Uterus (tissue), 4 donors: ENCODE results near the gene SMIM33. TPM values are rescaled to one million over a fixed set of nuclear protein-coding genes. Genes with fewer than 3 reads are reported as not detected.

Source experiments
- DNase-seq, 2 donors: peaks; one replicate each; pipeline ENCODE4 v3.0.0-alpha.2; 2019 to 2020
- H3K27ac ChIP-seq, 2 donors: fragments of 200-600 bp; sonication (generic); 1 replicate in 1 of 2; 2 replicates in 1 of 2; pipeline ENCODE4 v1.5.1; 2016 to 2018
- H3K27me3 ChIP-seq, 2 donors: fragments of 200-600 bp; sonication (generic); one replicate each; pipeline ENCODE4 v1.5.1; 2018 to 2019; ENCODE audit warnings: control low read depth in 1 of 2
- H3K36me3 ChIP-seq, 2 donors: fragments of 200-600 bp; sonication (generic); one replicate each; pipeline ENCODE4 v1.5.1; 2019; ENCODE audit warnings: control low read depth in 1 of 2
- H3K4me1 ChIP-seq, 2 donors: fragments of 200-600 bp; sonication (generic); one replicate each; pipeline ENCODE4 v1.5.1; 2018 to 2019; ENCODE audit warnings: control low read depth in 1 of 2
- H3K4me3 ChIP-seq, 2 donors: fragments of 200-600 bp; sonication (generic); 1 replicate in 1 of 2; 2 replicates in 1 of 2; pipeline ENCODE4 v1.5.1; 2018 to 2019; ENCODE audit warnings: mild to moderate bottlenecking in 1 of 2
- H3K9me3 ChIP-seq, 2 donors: fragments of 200-600 bp; sonication (generic); one replicate each; pipeline ENCODE4 v1.5.1; 2019; ENCODE audit warnings: control low read depth in 1 of 2
- POLR2A ChIP-seq, 2 donors: fragments of 450-650 bp; IDR thresholded peaks; one replicate each; pipeline ENCODE4 v1.6.1; 2016; ENCODE audit warnings: antibody characterized with exemption in 2 of 2, mild to moderate bottlenecking in 1 of 2, moderate library complexity in 1 of 2
- intact Hi-C: fragments of 100-400 bp; cut with DNase I; formaldehyde crosslinking; loops from one replicate; pipeline ENCODE4 v1.15.1; 2023; ENCODE audit warnings: low total_unique reads
- total RNA-seq, 4 donors: library from RNA; depleted of rRNA in 3 of 4; stranded (reverse); fragments of >200 nt in 3 of 4; gene quantifications; one replicate each; pipeline versions ENCODE4 v1.1.0 to v1.2.4, GENCODE V29; 2014 to 2023
- TF ChIP-seq, protein P1 (sequence below), 4 experiments: fragments of 200-600 bp in 2 of 4; fragments of 450-650 bp in 2 of 4; sonication (generic) in 2 of 4; IDR thresholded peaks; one replicate each; pipeline ENCODE4 v1.5.1; 2016 to 2019; ENCODE audit warnings: antibody characterized with exemption in 4 of 4, mild to moderate bottlenecking in 2 of 4, moderate library complexity in 1 of 4
- donor health status: DM: yes; HTN: yes; CAD: no.

Gene SMIM33
- total RNA-seq, 4 donors from 2014 or later, result not detected

DNA sequence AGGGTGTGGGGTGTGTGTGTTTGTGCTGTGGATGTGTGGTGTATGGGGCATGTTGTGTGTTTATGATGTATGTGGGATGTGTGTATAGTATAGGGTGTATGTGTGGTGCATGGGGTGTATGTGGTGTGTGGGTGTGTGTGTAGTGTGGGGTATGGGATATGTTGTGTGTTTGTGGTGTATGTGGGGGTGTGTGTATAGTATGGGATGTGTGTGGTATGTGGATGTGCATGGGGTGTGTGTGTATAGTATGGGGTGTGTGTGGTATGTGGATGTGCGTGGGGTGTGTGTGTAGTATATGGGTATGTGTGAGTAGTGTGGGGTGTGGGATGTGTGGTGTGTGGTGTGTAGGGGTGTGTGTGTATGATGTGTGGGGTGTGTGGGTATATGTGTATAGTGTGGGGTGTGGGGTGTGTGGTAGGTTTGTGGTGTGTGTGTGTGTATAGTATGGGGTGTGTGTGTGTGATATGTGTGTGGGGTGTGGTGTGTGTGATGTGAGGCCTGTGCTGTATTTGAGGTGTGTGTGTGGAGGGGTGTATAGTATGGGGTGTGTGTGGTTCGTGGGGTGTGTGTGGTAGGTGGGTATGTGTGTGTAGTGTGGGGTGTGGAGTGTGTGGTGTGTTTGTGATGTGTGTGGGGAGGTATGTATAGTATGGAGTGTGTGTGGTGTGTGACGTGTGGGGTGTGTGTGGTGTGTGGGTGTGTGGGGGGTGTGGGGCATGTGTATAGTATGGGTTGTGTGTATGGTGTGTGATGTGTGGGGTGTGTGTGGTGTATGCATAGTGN lies 18.7 kb upstream of the SMIM33 start:
- Histone ChIP-seq H3K27me3 (no peaks in the 10 kb centered on the region), H3K9me3 (no peaks in the 10 kb centered on the region), H3K4me3 (no peak overlapping the region), H3K27ac (no peak overlapping the region), H3K36me3 (no peaks in the 10 kb centered on the region), H3K4me1 (no peaks in the 10 kb centered on the region)
- no peak for TF ChIP-seq POLR2A (IDR thresholded peaks at IDR 0.05)
- TF ChIP-seq, protein P1, sequence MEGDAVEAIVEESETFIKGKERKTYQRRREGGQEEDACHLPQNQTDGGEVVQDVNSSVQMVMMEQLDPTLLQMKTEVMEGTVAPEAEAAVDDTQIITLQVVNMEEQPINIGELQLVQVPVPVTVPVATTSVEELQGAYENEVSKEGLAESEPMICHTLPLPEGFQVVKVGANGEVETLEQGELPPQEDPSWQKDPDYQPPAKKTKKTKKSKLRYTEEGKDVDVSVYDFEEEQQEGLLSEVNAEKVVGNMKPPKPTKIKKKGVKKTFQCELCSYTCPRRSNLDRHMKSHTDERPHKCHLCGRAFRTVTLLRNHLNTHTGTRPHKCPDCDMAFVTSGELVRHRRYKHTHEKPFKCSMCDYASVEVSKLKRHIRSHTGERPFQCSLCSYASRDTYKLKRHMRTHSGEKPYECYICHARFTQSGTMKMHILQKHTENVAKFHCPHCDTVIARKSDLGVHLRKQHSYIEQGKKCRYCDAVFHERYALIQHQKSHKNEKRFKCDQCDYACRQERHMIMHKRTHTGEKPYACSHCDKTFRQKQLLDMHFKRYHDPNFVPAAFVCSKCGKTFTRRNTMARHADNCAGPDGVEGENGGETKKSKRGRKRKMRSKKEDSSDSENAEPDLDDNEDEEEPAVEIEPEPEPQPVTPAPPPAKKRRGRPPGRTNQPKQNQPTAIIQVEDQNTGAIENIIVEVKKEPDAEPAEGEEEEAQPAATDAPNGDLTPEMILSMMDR (IDR thresholded peaks at IDR 0.05), result no peak
- no peak for DNase-seq
- intact Hi-C loops, result no loop called here

DNA sequence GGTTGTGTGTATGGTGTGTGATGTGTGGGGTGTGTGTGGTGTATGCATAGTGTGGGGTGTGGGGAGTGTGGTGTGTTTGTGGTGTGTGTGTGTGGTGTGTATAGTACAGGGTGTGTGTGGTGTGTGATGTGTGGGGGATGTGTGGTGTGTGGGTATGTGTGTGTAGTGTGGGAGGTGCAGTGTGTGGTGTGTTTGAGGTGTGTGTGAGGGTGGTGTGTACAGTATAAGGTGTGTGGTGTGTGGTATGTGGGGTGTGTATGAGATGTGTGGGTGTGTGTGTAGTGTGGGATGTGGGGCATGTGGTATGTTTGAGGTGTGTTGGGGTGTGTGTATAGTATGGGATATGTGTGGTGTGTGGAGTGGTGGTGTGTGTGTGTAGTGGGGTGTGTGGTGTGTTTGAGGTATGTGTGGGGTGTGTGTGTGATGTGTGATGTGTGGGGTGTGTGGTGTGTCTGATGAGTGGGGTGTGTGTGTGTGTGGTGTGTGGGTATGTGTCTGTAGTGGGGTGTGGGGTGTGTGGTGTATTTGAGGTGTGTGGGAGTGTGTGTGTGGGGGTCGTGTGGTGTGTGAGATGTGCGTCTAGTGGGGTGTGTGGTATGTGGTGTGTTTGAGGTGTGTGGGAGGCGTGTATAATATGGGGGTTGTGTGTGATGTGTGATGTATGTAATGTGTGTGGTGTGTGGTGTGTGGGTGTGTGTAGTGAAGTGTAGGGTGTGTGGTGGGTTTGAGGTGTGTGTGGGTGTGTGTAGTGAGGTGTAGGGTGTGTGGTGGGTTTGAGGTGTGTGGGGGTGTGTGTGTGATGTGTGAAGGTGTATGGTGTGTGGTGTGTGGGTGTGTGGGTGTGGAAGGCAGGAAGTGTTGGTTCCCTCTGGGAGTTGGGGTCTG lies 16.9 kb upstream of the SMIM33 start:
- no peaks in the 10 kb centered on the region for H3K27me3 ChIP-seq
- TF ChIP-seq, protein P1 (IDR thresholded peaks at IDR 0.05), result no peak
- no peak for TF ChIP-seq POLR2A (IDR thresholded peaks at IDR 0.05)
- no peaks in the 10 kb centered on the region for H3K9me3 ChIP-seq
- intact Hi-C loops, result no loop called here
- no peaks in the 10 kb centered on the region for H3K36me3 ChIP-seq
- H3K4me1 ChIP-seq, result no peaks in the 10 kb centered on the region
- no peak overlapping the region for H3K27ac ChIP-seq
- DNase-seq, result no peak
- H3K4me3 ChIP-seq, result no peak overlapping the region

DNA sequence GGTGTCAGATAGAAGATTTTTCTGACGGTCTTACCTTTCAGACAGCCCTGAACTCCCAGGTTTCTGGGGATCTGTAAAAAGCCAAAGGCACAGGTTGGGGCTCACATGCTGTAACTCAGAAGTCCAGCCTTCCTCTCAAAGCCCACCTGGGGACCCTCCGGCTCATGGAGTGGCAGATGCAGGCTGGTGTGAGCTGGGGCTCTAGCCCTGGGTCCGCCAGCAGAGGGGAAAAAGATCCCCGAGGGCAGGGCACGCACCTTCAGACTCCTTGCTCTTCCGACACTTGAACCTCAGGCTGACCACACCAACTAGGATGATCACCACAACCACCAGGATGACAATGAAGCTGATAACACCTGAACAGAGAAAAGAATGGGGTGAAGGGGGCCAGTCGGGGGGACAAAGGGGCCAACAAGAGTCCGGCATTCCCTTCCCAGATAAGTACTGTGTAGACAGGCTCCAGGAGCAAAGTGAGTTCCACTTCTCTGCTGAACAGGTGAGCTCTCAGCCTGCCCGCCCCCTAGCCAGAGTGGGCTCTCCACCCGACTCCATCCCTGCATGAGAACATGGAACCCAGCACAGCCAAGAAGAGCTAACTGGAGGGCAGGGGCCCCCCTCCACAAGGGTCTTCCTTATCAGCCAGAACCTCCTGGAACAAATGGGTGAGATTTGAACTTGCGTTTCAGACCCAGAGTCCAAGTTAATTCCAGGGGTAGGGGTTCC lies 16.1 kb upstream of the SMIM33 start:
- H3K9me3 ChIP-seq, result no peaks in the 10 kb centered on the region
- H3K27me3 ChIP-seq, result no peaks in the 10 kb centered on the region
- H3K27ac ChIP-seq, result no peak overlapping the region
- TF ChIP-seq POLR2A (IDR thresholded peaks at IDR 0.05), result no peak
- TF ChIP-seq, protein P1 (IDR thresholded peaks at IDR 0.05), result no peak
- intact Hi-C loops, result no loop called here
- no peak for DNase-seq
- no peaks in the 10 kb centered on the region for H3K4me1 ChIP-seq
- H3K4me3 ChIP-seq, result no peak overlapping the region
- H3K36me3 ChIP-seq, result no peaks in the 10 kb centered on the region

DNA sequence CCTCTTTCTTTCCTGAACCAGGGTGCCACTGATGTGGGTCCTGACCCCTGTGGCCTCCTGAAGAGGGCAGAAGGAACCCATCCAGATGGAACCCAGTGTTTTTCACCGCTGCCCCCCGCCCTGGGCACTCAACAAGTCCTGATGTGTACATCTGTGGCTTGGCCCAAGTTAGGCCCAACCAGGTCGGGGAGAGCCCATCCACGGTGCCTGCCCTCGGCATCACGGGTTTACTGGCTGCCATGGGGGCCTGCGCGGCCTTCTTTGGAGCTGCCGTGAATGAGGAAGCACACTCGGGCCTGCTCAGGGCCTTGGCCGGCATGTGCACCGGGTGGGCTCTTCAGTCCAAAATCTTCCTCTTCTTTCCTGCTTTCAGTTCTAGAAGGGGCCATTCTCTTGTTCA lies 14.0 kb upstream of the SMIM33 start:
- no peak for TF ChIP-seq POLR2A (IDR thresholded peaks at IDR 0.05)
- TF ChIP-seq, protein P1 (IDR thresholded peaks at IDR 0.05), result no peak
- intact Hi-C loops, result no loop called here
- no peaks in the 10 kb centered on the region for H3K4me1 ChIP-seq
- no peaks in the 10 kb centered on the region for H3K9me3 ChIP-seq
- no peaks in the 10 kb centered on the region for H3K27me3 ChIP-seq
- H3K27ac ChIP-seq, result no peak overlapping the region
- no peak overlapping the region for H3K4me3 ChIP-seq
- no peak for DNase-seq
- H3K36me3 ChIP-seq, result no peaks in the 10 kb centered on the region
